ENCODE results near the gene PRKN.
A peak's percentile ranks its signal among the peaks of the same experiment; 100 is the strongest.

The PRKN gene

GRCh38 chr6:161922631-161923119 is 804.9 kb downstream of the PRKN start (continued):
- TF ChIP-seq KLF16 (tag by site-specific recombination; IDR thresholded peaks at IDR 0.05) (no peak), ZNF692 (tag by site-specific recombination; IDR thresholded peaks at IDR 0.05) (no peak), ZNF391 (tag by site-specific recombination; IDR thresholded peaks at IDR 0.05; ENCODE audit: borderline replicate concordance, low read depth) (no peak), PRDM2 (tag by site-specific recombination; IDR thresholded peaks at IDR 0.05; ENCODE audit: borderline replicate concordance) (no peak), ZBTB48 (tag by site-specific recombination; IDR thresholded peaks at IDR 0.05) (no peak), ZNF76 (tag by site-specific recombination; IDR thresholded peaks at IDR 0.05; ENCODE audit: borderline replicate concordance, low read depth) (peak; percentile 34; the same call in 1 of the 2 replicates), ZNF280C (tag by site-specific recombination; IDR thresholded peaks at IDR 0.05) (no peak), ZFHX2 (tag by site-specific recombination; conservative IDR thresholded peaks at IDR 0.05) (no peak), ZBTB21 (tag by site-specific recombination; IDR thresholded peaks at IDR 0.05) (peak; percentile 84), ZNF394 (tag by site-specific recombination; IDR thresholded peaks at IDR 0.05; ENCODE audit: borderline replicate concordance) (peak; percentile 31; the same call in 1 of the 2 replicates), SP7 (tag by site-specific recombination; IDR thresholded peaks at IDR 0.05) (peak; percentile 92), ZNF114 (tag by site-specific recombination; IDR thresholded peaks at IDR 0.05) (no peak), SP2 (tag by site-specific recombination; IDR thresholded peaks at IDR 0.05) (no peak), ZNF473 (tag by site-specific recombination; IDR thresholded peaks at IDR 0.05) (no peak), PBX3 (CRISPR knock-in tag; IDR thresholded peaks at IDR 0.05) (no peak), ZNF670 (tag by site-specific recombination; IDR thresholded peaks at IDR 0.05; ENCODE audit: low read depth) (no peak), ZFP69B (tag by site-specific recombination; IDR thresholded peaks at IDR 0.05) (0 out of 2 replicates have a peak, but pooled peaks have one; percentile 32), ZSCAN23 (tag by site-specific recombination; IDR thresholded peaks at IDR 0.05) (no peak), ZNF837 (tag by site-specific recombination; IDR thresholded peaks at IDR 0.05) (no peak), ZNF19 (tag by site-specific recombination; IDR thresholded peaks at IDR 0.05; ENCODE audit: low read depth) (no peak), ZNF600 (tag by site-specific recombination; IDR thresholded peaks at IDR 0.05) (no peak), YY1 (tag by site-specific recombination; IDR thresholded peaks at IDR 0.05) (peak; percentile 30; the same call in 1 of the 2 replicates), KLF8 (tag by site-specific recombination; IDR thresholded peaks at IDR 0.05) (0 out of 2 replicates have a peak, but pooled peaks have one; percentile 51), ZNF223 (tag by site-specific recombination; IDR thresholded peaks at IDR 0.05) (no peak)
- TF ChIP-seq, protein P1, sequence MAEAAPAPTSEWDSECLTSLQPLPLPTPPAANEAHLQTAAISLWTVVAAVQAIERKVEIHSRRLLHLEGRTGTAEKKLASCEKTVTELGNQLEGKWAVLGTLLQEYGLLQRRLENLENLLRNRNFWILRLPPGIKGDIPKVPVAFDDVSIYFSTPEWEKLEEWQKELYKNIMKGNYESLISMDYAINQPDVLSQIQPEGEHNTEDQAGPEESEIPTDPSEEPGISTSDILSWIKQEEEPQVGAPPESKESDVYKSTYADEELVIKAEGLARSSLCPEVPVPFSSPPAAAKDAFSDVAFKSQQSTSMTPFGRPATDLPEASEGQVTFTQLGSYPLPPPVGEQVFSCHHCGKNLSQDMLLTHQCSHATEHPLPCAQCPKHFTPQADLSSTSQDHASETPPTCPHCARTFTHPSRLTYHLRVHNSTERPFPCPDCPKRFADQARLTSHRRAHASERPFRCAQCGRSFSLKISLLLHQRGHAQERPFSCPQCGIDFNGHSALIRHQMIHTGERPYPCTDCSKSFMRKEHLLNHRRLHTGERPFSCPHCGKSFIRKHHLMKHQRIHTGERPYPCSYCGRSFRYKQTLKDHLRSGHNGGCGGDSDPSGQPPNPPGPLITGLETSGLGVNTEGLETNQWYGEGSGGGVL (tag by site-specific recombination; IDR thresholded peaks at IDR 0.05), result no peak
- TF ChIP-seq, protein P2, sequence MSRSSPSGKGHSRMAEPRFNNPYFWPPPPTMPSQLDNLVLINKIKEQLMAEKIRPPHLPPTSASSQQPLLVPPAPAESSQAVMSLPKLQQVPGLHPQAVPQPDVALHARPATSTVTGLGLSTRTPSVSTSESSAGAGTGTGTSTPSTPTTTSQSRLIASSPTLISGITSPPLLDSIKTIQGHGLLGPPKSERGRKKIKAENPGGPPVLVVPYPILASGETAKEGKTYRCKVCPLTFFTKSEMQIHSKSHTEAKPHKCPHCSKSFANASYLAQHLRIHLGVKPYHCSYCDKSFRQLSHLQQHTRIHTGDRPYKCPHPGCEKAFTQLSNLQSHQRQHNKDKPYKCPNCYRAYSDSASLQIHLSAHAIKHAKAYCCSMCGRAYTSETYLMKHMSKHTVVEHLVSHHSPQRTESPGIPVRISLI (tag by site-specific recombination; IDR thresholded peaks at IDR 0.05), result peak; percentile 93
